ENCODE data around the gene RFX8.
"Not testable (repeated sequence)": the region's sequence is repeated elsewhere in the genome, so short reads cannot be mapped to it uniquely, and the experiment has no call there.

RFX8 gene

DNA sequence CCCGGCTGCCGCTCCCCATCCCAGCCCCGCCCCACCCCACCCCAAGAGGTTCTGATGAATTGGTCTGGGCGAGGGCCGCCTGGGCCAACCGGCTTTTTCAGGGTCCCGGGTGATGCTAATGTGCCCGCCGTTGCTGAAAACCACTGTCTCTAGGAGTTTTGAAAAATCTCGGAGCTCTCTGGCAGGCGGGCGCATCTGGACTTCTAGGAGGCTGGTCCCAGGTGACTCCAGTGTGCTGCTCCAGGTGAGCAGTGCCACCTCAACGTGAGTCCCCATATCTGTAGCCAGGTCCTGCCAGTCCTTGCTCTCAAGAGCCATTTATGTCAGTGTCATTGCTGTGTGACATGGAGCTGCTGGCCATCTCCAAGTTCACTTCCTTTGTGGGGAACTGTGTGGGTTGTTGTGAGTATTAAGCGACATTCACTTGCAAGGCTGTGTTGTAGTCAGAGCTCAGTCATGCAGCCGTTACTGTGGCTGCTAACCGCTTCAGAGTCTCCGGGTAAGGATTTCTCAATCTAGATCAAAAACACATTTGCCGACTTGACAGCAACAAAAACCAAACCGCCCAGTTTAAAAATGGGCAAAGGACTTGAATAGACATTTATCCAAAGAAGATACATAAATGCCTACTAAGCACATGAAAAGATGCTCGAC, at the start of gene RFX8:
Gene RFX8, minus strand, starts transcription at position 382 of the 654 bp plus-strand sequence. CDS start 8,264 bp downstream, outside the sequence.
- DNase-seq (ENCODE audit: low read depth in 2 of 2): peak; percentile 7 to 36

DNA sequence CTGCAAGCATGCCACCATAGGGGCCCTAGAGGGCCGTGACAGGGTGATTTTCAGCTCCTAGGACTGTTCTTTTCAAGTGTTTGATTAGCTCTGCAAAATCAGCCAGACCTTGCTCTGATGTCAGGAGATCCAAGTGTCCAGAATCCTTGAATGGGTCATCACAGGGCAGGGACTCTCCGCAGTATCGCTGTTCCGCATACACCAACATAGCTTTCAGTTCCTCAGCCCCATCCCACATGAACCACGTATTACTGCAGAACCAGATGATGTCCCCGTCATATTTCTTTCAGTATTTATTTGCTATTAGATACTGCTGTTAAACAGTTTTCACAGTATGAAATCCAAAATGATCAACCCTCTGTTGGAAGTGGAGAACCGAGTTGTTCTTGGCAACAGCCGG, 46.6 kb upstream of the RFX8 start:
- no peak for DNase-seq (ENCODE audit: low read depth in 2 of 2)

DNA sequence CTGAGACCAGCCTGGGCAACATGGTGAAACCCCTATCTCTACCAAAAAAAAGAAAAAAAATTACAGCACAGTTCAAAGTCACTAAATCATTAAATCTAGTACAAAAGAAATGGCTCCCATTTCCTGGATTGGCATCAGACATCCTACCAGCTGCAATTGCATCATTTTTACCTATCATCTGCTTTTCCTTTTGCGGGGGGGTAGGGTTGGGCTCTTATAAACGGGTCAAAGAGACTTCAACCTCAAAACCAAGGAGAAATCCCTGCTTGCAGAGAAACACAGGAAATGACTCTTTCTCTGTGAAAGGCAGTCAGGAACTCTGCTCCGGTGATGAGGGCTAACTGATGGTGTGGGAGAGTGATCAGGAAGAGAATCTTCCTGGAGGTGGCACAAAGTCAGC, 45.3 kb upstream of the RFX8 start:
- DNase-seq (ENCODE audit: low read depth in 2 of 2): no peak

DNA sequence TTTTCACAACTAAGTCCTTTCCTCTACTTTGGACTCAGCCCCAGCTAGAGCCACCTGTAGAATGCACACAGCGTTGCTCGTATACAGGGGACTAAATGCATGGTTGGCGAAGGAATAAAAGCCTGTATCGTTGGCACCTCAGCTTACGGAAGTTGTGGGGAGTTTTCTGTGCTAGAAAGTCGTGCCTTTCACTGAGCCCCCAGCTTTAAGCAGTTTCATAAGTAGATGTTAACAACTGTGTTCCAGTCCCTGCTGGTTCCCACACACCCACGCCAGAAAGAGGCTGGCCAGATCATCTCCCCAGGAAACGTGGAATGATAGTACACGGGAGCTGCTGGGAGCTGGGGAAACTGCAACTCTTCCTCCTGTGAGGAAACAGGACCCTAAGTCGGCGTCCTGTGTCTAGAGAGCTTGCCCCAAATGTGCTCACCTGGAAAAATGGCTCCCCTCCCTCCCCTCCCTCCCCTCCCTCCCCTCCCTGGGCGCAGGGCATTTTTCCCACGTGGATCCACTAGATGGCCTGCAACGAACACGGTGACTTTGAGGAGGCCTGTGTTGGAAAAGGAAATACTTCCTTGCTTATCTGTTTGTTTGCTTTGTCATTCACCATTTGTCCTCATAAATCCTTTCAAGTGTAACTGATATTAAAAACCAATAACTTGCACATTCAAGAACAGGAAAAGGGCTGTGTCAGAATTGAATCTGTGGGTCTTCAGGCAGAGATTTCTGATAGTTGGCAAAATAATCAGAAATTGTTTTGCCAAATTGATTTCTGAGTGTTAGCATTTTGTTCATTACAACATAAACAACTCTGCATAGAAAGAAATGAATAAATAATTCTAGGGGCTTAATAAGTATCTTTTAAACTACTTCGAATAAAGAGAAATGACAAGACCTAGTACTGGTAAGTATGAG, 43.9 kb upstream of the RFX8 start:
- DNase-seq (ENCODE audit: low read depth in 2 of 2): no peak

DNA sequence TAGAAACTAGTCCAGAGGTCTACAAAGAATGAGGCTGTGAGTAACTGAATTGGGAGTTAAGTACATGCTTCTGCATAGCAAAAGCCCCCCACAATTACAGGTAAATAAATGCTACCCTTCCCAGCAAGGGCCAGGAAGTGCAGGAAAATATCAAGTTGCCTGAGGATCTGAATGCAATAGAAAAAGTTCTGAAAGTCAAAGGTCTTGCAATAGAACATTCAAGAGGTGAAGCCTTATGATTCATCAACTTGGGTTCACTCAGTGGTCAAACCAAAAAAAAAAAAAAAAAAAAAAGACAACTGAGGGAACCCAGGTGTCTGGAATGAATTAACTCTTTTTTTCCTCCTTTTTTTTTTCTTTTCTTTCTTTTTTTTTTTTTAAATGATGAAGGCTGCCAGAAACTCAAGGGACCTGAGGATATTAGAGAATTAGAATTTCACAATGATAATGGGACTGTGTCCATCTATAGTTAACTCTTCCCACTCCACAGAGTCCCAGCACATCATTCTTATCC, 42.9 kb upstream of the RFX8 start:
- DNase-seq (ENCODE audit: low read depth in 2 of 2): no peak

DNA sequence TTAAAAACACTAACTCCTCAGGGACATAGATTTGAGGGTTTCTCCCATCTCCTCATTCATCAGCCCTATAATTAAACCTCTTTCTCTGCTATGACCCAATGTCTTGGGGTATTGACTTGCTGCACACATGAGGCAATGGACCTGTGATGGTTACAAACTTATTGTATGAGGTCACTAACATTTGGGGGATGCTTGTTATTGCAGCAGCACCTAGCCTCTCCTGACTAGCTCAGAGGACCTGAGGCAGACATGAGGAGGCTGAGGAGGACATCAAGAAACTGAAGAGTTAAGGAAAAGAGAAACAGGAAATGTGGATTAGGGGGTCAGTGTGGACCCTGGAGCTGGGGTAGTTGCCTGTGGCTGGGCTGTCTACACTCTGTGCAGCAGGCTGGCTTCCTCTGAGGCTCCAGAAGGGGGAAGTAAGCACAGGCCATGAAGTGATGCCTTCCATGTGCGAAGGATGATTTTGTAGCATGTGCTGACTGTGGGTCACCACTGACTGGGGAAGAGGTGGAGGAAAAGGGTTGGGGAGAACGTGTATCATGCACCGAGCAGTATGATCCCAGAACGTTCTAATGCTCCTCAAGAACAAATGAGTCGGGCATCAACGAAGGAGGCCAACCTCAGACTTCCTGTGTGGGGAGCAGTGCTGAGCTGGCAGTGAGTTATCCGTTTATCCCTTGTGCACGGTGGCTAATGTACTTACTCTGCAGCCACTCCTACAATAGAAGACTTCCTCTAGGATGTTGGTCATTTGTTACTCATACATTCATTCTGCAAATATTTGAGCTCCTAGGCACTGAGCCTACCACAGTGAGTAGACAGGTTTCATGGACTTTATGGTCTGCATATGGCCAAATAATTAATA, 42.1 kb upstream of the RFX8 start:
- no peak for DNase-seq (ENCODE audit: low read depth in 2 of 2)

DNA sequence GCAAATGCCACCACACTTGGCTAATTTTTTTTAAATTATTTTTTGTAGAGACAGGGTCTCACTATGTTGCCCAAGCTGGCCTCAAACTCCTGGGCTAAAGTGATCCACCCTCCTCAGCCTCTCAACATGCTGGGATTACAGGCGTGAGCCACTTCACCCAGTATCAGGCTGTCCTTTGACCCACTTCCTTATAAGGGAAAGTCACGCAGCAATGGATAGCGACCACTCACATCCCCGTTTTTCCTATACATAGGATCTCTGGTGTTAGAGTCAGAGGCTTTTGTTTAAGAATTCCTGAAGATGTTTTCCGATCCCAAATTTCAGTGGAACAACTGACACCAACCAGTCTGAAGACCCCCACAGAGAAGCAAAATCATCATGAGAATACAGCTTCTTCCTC, 41.4 kb upstream of the RFX8 start:
- no peak for DNase-seq (ENCODE audit: low read depth in 2 of 2)

DNA sequence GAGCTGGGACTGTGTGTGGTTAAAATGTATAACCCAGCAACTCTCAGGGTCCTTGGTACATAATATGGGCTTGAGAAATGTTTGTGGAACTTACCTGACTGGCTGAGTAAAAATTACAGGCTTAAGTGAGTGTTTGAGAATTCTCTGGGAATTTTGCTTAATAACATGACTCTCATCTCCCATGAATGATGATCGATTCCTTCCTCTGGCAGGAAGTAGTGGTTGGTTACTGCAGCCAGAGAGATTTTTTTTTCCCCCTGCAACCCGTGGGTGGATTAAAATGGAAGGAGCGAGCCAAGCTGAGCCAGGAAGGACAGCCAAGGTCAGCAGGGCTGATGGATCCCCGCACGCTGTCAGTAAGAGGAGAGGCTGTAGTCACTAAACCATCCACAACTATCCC, 40.6 kb upstream of the RFX8 start:
- DNase-seq (ENCODE audit: low read depth in 2 of 2): no peak

DNA sequence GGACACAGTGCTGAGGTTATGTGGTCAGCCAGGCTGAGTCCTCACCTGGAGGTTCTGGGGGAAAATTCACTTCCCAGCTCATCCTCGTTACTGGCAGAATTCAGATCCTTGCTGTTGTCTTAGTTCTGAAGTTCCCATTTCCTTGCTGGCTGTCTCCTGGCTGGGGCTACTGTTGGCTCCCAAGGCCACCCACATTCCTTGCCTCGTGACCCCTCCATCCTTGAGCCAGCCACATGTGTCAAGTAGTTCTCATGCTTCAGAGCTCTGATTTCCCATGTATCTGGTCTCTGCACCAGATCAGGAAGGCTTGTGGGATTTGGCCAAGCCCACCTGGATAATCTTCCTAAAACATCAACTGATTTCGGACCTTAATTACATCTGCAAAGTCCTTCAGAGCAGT, 38.1 kb upstream of the RFX8 start:
- no peak for DNase-seq (ENCODE audit: low read depth in 2 of 2)

DNA sequence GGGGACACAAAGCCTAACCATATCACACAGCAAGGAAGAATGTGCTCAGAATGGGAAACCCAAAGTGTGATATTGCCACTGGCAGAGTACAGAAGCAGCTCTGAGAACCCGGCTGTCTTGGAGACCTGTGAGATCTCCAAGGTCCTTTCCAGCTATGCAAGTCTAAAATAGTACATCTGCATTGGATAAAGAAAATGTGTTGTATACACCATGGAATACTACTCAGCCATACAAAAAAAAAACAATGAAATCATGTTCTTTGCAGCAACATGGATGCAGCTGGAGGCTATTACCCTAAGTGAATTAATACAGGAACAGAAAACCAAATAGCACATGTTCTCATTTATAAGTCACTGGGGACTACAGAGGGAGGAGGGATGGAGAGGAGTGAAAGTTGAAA, 36.5 kb upstream of the RFX8 start:
- DNase-seq (ENCODE audit: low read depth in 2 of 2): no peak

DNA sequence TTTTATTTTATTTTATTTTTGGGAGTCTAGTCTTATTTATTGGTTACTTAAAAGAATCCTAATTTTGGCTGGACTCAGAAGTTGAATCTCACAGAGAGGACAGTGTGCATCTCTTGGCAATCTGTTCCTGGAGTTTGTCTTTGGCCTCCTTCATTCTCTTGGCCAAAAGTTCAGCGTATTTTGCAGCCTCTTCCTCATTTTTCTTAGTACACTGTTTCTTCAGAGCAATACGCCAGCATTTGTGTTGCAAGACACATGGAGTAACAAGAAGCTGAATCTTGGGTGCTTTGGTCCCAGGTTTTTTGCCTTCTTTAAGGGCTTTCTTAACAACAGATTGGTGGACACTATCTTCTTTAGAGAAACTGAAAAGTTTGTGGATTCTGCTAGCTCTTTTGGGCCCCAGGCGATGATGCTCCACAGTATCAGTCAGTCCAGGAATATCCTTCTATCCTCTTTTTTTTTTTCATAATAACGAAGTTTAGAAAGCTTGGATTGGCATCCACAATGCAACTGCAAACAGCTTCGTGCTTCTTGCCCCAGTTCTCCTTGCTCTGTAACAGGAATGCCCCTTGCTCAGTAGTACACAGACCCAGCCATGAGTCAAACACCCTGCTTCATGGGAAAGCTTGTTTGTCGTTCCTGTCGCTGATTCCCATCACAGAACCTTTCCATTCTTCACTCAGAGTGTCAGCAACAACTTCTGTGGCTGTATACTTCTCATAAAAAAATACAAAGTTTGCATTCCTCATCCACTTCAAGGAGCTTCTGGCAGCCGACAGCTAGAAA, 34.8 kb upstream of the RFX8 start:
- no peak for DNase-seq (ENCODE audit: low read depth in 2 of 2)

DNA sequence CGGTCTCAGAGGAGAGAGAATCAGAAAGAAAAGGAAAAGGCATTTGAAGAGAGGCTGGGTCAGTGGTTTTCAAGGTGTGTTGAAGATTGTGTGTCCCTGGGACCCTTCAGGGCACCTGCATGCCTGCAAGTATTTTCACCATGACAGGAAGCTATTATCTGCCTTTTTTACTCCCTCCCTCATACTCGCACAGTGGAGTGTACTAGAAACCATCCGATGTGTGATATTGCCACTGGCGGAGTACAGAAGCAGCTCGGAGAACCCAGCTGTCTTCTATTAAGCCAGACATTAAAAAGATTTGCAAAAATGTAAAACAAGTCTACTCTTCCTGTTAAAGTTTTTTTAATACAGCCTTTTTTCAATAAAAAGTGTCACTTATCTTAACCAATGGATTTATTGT, 33.7 kb upstream of the RFX8 start:
- no peak for DNase-seq (ENCODE audit: low read depth in 2 of 2)

DNA sequence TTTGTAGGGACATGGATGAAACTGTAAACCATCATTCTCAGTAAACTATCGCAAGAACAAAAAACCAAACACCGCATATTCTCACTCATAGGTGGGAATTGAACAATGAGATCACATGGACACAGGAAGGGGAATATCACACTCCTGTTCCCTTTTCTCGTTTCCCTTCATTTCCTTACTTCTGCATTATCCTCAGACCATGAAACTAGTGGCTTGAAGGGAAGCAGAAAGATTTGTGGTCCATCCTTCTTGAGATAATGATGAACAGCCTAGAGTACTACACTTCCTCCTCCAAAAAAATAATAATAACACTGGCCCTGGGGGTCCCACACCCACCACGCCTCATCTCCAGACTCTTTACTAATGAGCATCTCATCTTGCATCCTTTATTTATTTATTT, 30.4 kb upstream of the RFX8 start:
- not testable (repeated sequence) for DNase-seq (ENCODE audit: low read depth in 2 of 2)

DNA sequence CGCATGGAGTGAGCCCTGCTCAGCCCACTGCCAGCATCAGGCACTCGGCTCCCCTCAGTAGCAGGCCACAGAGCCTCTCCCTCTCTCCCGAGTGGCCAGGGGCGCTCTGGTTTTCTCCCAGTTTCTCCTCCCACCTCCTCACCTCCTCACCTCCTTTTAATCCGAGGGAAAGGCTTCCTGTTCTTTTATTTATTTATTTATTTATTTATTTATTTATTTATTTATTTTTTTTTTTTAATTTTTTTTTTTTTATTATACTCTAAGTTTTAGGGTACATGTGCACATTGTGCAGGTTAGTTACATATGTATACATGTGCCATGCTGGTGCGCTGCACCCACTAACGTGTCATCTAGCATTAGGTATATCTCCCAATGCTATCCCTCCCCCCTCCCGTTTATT, 29.8 kb upstream of the RFX8 start:
- DNase-seq (ENCODE audit: low read depth in 2 of 2): not testable (repeated sequence)

DNA sequence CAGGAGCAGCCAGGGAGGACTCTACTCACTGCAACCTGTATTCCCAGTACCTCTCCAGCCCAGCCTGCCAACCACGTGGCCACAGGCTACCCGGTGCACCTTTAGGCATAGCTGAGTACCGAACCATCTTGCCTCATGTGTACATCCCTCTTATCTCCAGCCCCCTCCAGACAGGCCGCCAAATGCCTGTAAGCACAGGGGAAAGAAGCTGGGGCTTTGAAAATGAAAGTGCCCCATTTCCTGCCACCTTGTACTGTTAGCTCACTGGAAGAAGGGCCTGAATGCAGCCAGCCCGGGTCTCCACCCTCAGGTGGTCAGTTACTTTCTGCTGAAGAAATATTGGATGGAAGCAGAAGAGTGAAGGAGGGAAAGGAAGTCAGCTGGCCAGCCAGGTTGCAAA, 27.2 kb upstream of the RFX8 start:
- DNase-seq (ENCODE audit: low read depth in 2 of 2): no peak

DNA sequence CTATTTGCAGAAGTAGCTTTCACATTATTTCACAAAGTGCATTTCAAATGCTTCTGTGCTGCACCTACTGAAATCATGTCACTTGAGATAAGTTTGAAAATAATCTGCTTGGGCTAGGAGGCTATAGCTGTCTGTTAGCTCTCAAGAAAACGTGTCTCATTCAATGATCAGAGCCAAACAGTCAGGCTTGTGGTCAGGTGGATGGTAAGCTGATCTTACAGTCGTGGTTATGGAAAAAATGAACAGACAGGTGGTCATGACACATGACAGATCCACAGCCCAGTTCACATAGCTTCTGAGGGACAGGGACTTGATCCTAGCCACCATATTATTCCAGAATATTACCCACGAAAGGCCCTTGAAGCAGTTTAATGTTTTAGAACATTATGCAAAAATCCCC, 26.5 kb upstream of the RFX8 start:
- no peak for DNase-seq (ENCODE audit: low read depth in 2 of 2)

DNA sequence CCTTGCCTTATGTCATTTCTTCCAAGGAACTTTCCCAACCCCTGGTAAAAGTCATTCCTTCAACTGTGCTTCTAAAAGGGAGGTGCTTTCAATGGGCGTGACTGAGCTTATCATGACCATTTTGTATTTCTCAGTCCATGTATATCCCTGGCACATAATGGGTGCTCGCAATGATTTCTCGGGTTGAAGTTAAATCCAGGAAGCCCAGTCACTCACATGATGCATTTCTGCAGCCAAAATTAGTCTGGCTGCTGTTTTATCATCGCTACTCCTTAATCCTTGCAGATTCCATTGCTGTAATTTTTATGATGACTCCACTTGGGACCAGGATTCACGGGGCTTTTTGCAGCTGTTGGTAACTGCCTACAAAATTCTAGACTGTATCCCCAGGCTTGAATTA, 25.9 kb upstream of the RFX8 start:
- no peak for DNase-seq (ENCODE audit: low read depth in 2 of 2)

DNA sequence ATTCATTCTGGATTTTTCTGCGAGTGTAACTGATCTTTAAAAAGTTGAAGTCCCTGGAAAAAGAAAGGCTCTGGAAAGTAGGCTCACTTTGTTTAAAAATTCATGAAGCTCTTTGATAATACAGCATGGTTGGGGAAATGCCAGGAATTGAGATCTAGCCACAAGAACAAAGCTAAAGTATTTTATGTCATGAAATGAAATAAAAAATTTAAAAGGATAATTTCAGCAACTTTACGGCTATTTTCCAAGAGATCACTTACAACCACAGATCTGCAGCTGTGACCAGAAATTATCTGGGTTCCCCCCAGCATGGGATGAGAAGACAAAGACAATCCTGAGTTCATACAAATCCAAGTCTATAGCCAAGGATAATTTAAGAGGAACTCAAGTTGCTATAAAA, 25.3 kb upstream of the RFX8 start:
- DNase-seq (ENCODE audit: low read depth in 2 of 2): no peak

DNA sequence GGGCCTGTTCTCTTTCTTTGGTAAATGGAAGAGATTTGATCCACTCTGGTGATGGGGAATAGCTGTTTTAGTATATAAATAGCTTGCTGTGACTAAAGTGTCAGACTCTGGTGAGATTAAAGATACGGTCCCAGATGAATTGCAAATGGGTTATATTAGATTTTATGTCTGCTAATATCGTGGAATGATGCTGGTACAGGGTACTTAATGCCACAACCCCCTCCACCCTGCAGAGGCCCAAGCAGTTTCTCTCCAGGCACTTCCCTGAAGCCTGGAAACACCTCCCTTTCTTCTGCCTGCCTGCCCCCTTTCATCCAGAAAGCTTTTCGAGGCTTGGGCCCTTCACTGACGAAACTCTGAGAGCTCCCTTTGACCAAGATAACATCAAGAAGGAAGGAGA, 21.4 kb upstream of the RFX8 start:
- no peak for DNase-seq (ENCODE audit: low read depth in 2 of 2)

DNA sequence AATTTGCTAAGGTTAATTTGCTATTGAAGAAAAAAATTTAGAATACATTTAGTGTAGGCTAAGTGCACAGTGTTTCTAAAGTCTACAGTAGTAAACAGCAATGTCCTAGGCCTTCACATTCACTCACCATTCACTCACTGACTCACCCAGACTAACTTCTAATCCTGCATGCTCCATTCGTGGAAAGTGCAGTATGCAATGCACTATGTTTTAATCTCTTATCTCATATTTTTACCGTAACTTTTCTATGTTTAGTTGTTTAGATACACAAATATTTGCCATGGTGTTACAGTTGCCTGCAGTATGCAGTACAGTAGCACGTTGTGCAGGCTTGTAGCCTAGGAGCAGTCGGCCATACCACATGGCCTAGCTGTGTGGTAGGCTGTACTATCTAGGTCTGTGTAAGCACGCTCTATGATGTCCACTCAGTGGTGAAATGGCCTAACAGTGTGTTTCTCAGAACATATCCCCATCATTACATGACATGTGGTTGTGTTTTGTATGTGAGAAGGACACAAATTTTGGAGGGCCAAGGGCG, 18.1 kb upstream of the RFX8 start:
- DNase-seq (ENCODE audit: low read depth in 2 of 2): no peak

DNA sequence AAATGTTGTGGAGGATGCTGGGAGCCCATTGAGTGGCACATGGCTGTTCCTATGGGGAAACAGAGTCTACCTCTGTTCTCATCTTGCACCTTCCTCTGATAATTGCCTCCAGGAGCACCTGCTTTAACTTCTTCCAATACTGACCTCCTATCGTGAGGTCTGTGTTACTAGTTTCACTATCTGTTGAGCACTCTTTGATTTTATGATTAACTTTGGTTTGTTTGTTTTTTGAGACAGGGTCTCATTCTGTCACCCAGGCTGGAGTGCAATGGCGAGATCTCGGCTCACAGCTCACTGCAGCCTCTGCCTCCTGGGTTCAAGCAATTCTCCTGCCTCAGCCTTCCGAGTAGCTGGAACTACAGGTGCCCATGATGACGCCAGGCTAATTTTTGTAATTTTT, 12.1 kb upstream of the RFX8 start:
- DNase-seq (ENCODE audit: low read depth in 2 of 2): no peak

Data from stimulated activated CD8-positive, alpha-beta memory T cell treated with anti-CD3 and anti-CD28 coated beads, Interleukin-15, amount 100 ng/mL, for 4 hours (primary cell).